ENCODE measurements around the gene KBTBD7. TPM values are rescaled to one million over a fixed set of nuclear protein-coding genes. Genes with fewer than 3 reads are reported as not detected.

KBTBD7 gene
- total RNA-seq, 1 experiment from 2014 or later = 12.9 TPM

DNA sequence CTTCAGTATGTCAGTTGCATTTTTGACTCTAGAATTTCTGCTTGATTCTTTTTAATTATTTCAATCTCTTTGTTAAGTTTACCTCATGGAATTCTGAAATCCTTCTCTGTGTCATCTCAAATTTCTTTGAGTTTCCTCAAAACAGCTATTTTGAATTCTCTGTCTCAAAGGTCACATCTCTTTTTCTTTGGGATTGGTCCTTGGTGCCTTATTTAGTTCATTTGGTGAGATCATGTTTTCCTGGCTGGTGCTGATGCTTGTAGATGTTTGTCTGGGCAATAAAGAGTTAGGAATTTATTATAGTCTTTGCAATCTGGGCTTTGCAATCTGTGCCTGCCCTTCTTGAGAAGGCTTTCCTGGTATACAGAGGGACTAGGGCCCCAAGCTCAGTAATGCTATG is 18.5 kb upstream of the KBTBD7 start:
- H3K56ac ChIP-seq (ENCODE audit: insufficient read length, low read depth, low read length) = no peak overlapping the region
- no peak overlapping the region for H3K4ac ChIP-seq (ENCODE audit: low read depth, low read length)
- no peaks in the 10 kb centered on the region for H3K79me1 ChIP-seq (ENCODE audit: insufficient read depth, low read depth, low read length, poor library complexity, severe bottlenecking)
- H2AK5ac ChIP-seq (ENCODE audit: insufficient read length, low read length) = no peak overlapping the region
- no peak overlapping the region for H3K9ac ChIP-seq (ENCODE audit: extremely low read depth, insufficient read length, low read length)
- no peaks in the 10 kb centered on the region for H3K4me1 ChIP-seq (ENCODE audit: insufficient read depth, low read length)
- no peak overlapping the region for H4K8ac ChIP-seq (replicated peaks; ENCODE audit: insufficient read length, low read depth, low read length)
- no peak for DNase-seq
- no peak overlapping the region for H2BK15ac ChIP-seq (ENCODE audit: low read depth, low read length)
- no peak overlapping the region for H4K5ac ChIP-seq (ENCODE audit: insufficient read length, low read depth, low read length)
- no peaks in the 10 kb centered on the region for H3K79me2 ChIP-seq (ENCODE audit: insufficient read depth, low read length)
- no peaks in the 10 kb centered on the region for H3K23me2 ChIP-seq (ENCODE audit: insufficient read length, low read depth, low read length, poor library complexity, severe bottlenecking)
- Mint-ChIP-seq H3K4me3 (no peak overlapping the region), H3K36me3 (ENCODE audit: insufficient read depth in 1 of 3, low read depth in 3 of 3) (peaks cover 3 to 21% (median 4%) of the 10 kb centered on the region in 3 experiments; a peak in 6 of 7 replicates), H3K27ac (no peak overlapping the region), H3K27me3 (ENCODE audit: low read depth) (no peaks in the 10 kb centered on the region), H3K4me1 (no peaks in the 10 kb centered on the region), H3K9me3 (peaks cover 36 to 42% of the 10 kb centered on the region in 2 experiments)
- no peaks in the 10 kb centered on the region for H4K20me1 ChIP-seq (ENCODE audit: control insufficient read depth, insufficient read depth, insufficient read length)
- H3K9me3 ChIP-seq (ENCODE audit: control insufficient read depth, low read depth, low read length) = no peaks in the 10 kb centered on the region
- no peaks in the 10 kb centered on the region for H3K27me3 ChIP-seq (ENCODE audit: insufficient read depth, low read length)
- H2BK20ac ChIP-seq (ENCODE audit: low read depth, low read length, poor library complexity, severe bottlenecking) = no peak overlapping the region
- H4K91ac ChIP-seq (ENCODE audit: insufficient read length, low read depth, low read length) = no peak overlapping the region
- no peak overlapping the region for H3K4me2 ChIP-seq (ENCODE audit: insufficient read depth, insufficient read length, low read length)
- H3K18ac ChIP-seq (ENCODE audit: insufficient read length, low read depth, low read length) = no peak overlapping the region
- no peak overlapping the region for H2BK12ac ChIP-seq (ENCODE audit: insufficient read length, low read depth, low read length)
- no peak overlapping the region for H2AFZ ChIP-seq (ENCODE audit: low read length)
- no peak overlapping the region for H2BK120ac ChIP-seq (ENCODE audit: low read depth, low read length, poor library complexity, severe bottlenecking)
- H3K27ac ChIP-seq (ENCODE audit: insufficient read length, low read depth, low read length) = no peak overlapping the region
- H3K14ac ChIP-seq (ENCODE audit: insufficient read depth, low read length) = no peak overlapping the region
- H3K23ac ChIP-seq (ENCODE audit: insufficient read length, low read depth, low read length) = no peak overlapping the region
- TF ChIP-seq, protein P1, sequence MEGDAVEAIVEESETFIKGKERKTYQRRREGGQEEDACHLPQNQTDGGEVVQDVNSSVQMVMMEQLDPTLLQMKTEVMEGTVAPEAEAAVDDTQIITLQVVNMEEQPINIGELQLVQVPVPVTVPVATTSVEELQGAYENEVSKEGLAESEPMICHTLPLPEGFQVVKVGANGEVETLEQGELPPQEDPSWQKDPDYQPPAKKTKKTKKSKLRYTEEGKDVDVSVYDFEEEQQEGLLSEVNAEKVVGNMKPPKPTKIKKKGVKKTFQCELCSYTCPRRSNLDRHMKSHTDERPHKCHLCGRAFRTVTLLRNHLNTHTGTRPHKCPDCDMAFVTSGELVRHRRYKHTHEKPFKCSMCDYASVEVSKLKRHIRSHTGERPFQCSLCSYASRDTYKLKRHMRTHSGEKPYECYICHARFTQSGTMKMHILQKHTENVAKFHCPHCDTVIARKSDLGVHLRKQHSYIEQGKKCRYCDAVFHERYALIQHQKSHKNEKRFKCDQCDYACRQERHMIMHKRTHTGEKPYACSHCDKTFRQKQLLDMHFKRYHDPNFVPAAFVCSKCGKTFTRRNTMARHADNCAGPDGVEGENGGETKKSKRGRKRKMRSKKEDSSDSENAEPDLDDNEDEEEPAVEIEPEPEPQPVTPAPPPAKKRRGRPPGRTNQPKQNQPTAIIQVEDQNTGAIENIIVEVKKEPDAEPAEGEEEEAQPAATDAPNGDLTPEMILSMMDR (conservative IDR thresholded peaks at IDR 0.05) = no peak
- no peak overlapping the region for H3T11ph ChIP-seq (ENCODE audit: low read length)
- no peak overlapping the region for H2BK5ac ChIP-seq (ENCODE audit: insufficient read length, low read length)

Measured in H9 (cell line).